ENCODE data around the gene MED31.
"Not testable (repeated sequence)": the region's sequence is repeated elsewhere in the genome, so short reads cannot be mapped to it uniquely, and the experiment has no call there.

The MED31 gene

GRCh38 chr17:6676802-6677157 is 25.4 kb upstream of the MED31 start:
- DNase-seq: no peak

GRCh38 chr17:6675201-6675825 is 23.9 kb upstream of the MED31 start:
- no peak for DNase-seq

GRCh38 chr17:6674586-6674985 is 23.2 kb upstream of the MED31 start:
- DNase-seq: no peak

GRCh38 chr17:6671431-6671830 is 20.0 kb upstream of the MED31 start:
- no peak for DNase-seq

- no peak for DNase-seq
Observed at GRCh38 chr17:6670999-6671398, 19.6 kb upstream of the MED31 start.

GRCh38 chr17:6670571-6670970 is 19.2 kb upstream of the MED31 start:
- no peak for DNase-seq

- DNase-seq: no peak
Observed at GRCh38 chr17:6669479-6670212, 18.2 kb upstream of the MED31 start.

GRCh38 chr17:6668727-6669425 is 17.5 kb upstream of the MED31 start:
- DNase-seq: no peak

- no peak for DNase-seq
Observed at GRCh38 chr17:6668219-6668618, 16.8 kb upstream of the MED31 start.

- no peak for DNase-seq
Observed at GRCh38 chr17:6667516-6667915, 16.1 kb upstream of the MED31 start.

GRCh38 chr17:6666557-6666956 is 15.2 kb upstream of the MED31 start:
- DNase-seq: no peak

GRCh38 chr17:6666077-6666521 is 14.7 kb upstream of the MED31 start:
- DNase-seq: peak; percentile 46

GRCh38 chr17:6663200-6663599 is 11.8 kb upstream of the MED31 start:
- DNase-seq: not testable (repeated sequence)

- DNase-seq: no peak
Observed at GRCh38 chr17:6661464-6661848, 10.1 kb upstream of the MED31 start.

- peak; percentile 50 for DNase-seq
Observed at GRCh38 chr17:6660805-6661463, 9.5 kb upstream of the MED31 start.

GRCh38 chr17:6660101-6660500 is 8.7 kb upstream of the MED31 start:
- DNase-seq: no peak

- not testable (repeated sequence) for DNase-seq
Observed at GRCh38 chr17:6658411-6658810, 7.0 kb upstream of the MED31 start.

GRCh38 chr17:6657633-6658287 is 6.4 kb upstream of the MED31 start:
- no peak for DNase-seq

GRCh38 chr17:6656797-6657632 is 5.6 kb upstream of the MED31 start:
- peak; percentile 79 for DNase-seq

GRCh38 chr17:6655732-6656361 is 4.4 kb upstream of the MED31 start:
- not testable (repeated sequence) for DNase-seq

All from CD4-positive, alpha-beta T cell treated with Interleukin-15 for 1 hour (primary cell).